HG02870 (cell line): ENCODE measurements around the gene GFAP.

Source experiments
- ATAC-seq: cut with Tn5 transposase; IDR thresholded peaks from one replicate; pipeline ENCODE4 v1.9.1; 2021; ENCODE audit warnings: mild to moderate bottlenecking, moderate library complexity; ENCODE audit not compliant: unreplicated experiment

GFAP gene

DNA sequence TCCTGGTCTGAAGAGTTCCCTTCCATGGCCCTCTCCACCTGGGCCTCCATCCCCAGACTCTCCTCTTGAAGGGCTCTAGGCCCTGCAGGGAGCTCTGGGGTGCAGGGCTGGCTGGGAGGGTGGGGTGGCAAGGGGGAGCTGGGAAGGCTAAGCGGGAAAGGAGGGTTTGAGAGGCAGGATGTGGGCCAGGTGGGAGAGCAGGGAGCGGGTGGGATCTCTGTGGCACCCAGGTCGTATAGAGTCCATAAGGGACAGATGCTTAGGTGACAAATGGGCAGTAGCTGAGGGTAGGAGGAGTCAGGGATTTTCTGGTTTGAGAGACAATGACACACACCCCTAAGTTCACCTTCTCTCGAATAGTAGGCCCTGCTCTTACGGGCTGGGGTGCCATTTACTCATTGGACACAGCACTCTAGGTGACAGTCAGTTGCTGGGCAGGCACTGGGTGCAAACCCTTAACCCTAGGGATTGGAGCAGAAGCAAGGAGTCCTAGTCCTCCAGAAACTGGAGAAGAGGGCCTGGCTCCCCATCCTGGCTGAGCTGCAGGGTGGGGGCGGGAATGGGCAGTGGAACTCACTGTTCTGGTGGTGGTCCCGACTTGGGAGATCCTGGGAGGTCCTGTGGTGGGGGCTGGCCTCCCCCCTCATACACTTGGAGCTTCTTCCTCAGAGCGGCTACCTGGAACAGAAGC is 16.9 kb upstream of the GFAP start:
- no peak for ATAC-seq

DNA sequence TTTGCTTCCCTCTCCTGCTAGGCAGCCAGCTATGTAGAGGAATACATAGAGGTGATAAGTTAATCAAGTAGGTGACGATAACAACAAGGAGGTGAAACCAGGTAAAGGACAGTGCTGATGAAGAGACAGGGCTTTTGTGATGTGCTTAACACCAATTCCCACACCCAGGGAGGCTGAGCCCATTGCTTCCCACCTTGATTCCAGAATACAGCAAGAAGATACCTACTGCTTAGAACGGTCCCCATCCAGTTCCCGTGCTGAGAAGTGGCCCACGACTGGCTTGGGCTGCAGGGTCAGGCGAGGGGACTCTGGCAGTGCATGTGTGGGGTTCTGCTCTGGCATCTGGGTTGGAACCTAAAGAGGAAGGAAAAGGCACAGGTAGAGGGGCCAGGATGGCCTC is 16.1 kb upstream of the GFAP start:
- no peak for ATAC-seq

DNA sequence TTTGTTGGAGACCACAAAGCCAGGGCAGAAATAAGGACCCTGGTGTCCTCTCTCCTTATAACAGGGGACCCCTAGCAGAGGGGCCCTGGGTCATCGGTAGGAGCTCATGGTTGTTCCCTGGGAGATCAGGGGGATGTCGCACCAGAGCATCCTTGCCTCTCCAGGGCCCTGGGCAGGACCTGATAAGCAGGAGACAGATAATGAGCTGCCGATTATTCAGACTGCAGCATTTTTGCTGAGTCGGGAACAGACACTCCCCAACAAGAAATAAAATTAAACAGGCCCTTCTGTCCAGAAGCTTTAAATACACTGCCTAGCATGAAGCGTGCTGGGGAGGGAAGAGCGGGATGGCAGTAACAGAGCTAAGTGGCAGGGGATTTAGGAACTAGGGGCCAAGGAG is 15.4 kb upstream of the GFAP start:
- ATAC-seq = no peak

DNA sequence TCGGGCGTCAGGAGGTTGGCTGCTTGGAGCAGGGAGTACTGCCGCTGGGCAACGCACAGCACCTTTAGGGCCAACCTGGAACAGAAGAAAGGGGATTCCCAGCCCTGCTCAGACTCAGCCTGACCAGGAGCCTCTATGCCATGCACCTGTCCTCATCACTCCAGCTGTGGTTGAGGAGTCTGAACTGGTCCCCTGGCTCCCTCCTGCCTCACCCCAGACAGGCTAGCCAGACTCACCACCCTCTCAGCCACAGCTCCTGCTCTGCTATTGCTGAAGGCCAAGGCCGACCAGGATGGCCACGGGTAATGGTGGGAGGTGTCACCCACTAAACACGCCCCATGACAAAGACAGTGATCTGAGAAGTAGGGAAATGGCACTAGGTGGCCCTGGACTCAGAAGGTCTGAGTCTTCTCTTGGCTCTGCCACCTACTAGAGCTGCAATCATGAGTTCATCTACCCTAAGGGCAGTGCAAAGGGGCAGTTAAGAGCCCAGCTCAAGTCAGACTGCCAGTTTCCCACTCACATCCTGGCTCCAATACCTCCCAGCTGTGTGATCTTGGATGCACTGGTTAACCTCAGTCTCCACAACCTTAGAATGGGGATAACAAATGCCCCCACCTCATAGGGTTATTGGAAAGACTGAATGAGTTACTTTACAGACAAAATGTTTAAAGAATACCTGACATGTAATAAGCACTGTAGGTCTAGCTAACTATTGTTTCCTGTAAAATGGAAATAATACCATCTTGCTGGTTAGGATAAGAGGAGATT is 13.8 kb upstream of the GFAP start:
- ATAC-seq = no peak

DNA sequence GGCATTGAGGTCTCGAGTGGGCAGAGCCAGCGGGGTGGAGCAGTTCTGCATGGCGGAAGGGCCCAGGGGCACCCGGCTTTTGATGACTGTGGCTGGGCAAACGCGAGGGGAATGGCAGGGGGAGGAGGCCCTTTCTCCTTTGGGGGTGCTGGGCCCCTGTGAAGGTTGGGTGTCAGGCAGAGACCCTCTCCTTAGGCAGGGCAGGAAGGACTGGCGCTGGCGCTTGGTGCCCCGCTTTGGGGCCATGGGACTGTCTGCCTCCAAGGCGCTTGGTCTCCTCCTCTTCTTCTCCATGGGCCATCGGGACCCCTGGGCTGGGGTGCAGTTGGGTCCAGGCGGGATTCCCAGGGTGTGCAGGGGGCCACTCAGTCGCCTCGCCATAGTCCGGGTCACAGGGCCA is 12.8 kb upstream of the GFAP start:
- no peak for ATAC-seq

DNA sequence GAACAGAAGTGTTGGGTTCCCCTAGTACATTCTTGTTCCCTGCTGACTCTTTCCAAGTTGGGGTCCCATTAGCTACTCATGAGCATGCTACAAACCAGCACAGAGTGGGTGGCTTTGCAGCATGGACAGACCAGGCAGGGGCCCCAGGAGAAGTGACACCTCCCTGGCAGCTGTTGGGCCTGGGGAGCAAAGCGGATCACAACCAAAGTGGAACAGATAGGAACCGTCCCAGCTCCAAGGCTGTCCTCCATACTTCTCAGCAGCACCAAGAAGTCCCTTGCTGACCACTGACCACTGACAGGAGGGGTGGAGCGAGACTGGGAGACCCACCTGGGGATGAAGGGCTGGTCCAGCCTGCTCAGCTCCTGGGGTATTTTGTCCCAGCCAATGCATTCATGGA is 12.4 kb upstream of the GFAP start:
- no peak for ATAC-seq

DNA sequence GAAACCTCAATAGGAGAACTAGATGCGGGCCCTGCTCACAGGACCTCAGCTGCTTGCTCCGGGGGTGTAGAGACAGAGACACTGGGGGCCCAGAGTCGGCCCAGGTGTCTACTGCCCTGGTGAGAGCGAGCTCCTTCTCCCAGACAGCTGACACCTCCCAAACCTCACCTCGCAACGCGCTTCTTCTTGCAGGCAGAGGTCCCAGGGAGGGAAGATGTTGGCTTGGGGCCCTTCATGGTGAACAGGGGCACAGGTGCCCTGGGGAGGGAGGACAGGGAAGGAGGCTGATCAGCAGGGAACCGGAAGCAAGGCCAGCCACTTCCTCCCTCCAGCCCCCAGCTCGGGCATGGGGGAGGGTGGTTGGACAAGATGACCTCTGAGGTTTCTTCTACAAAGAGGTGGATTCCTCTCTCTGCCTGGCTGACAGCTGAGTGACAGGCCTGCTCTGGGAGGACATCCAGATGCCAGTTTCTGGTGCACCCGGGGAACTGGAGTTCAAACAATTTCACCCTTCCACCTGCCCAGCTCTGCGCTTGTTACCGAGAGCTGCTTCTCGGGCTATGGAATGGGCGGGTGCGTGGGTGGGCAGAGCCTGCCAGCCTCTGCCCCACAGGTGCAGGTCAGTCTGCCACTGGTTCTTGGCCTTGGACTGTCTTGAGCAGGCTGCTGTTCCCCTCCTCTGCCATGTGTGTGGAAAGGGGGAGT is 11.7 kb upstream of the GFAP start:
- ATAC-seq = no peak

DNA sequence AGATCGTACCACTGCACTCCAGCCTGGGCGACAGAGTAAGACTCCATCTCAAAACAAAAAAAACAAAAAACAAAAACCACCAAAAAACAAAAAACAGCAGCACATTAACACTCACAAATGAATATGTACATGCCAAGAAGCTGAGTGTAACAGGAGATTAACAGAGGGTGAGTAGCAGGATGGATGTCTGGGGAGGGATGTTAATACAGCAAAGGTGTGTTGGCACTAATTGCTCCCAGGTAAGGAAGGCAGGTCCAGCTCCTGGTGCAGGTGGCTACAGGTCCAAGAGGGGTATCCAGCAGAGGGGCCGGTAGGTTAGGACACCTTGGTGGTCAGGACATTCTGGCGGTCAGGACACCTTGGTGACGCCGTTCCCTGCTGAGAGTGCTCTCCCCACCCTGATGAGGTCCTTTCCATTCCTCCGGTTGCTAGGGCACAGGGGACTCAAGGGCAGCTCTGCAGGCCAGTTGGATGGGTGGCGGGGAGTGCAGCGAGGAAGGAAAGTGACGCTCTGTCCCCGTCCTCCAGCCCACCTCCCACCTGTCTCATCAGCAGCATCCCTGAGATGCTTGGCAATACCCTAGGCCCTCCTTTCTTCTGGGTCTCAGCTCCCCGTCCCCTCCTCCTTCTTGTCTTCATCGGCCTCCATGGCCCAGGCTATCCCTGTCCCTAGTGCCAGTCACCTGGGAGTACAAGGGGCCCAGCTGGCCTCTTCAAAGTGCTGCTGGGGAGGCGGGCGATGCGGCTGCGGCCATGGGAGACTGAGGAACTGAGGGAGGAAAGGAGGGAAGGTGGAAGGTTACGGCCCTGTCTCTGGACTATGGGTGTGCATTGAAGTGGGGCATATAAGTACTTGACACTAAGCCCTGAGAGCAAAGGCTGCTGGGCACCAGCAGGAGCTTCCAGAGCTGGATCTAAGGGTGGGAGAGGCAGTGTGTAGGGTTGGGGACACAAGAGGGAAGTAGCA is 10.7 kb upstream of the GFAP start:
- ATAC-seq = no peak

DNA sequence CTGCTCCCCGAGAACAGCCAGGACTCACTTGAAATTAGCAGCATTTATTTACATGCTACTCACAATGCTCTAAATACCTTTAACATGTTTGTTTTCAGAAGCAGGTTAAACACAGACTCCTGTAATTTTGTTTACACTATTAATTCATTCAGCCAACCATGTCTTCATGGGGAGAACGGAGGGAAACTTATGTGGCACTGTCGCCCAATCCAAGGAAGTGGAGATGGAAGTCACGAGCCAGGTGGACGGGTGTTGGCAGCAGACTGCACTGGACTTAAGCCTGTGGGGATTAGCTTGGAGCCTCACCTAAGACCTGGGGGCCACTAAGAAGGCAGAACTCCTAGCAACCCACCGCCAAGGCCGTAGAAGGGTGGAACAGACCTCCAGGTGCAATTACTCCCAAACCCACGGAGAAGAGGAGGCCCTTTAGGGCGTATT is 8.8 kb upstream of the GFAP start:
- no peak for ATAC-seq

DNA sequence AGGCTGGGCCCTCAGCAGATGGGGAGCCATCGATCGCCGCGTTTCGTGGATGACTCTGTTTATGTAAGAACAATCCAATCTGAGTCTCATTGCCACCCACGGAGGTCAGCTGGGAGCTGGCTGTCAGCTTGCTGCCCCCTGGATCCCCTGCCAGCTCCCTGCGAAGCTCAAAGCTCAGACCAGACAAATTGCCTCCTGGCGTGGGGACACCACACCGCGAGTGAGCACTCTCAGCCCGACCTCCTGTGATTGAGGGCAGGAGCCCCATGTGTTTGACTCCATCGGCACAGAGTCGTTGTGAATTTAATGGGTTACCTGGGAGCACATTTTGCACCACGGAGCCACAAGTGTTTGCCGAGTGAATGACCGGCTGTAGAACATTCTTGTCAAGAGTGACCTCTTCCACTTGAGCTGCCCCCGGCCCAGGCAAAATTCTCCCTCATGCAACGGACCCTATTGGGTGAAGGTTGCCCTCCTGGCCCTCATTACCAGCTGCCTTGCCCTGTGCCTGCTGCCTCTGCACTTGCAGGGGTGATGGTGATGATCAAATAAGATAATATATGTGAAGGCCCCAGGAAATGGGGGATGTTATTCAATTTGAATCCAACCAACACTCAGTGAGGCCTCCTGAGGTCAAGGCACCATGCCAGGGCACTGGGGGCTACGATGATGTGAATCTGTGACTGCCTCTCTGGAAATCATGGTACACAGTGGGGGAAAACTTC is 7.6 kb upstream of the GFAP start:
- ATAC-seq = no peak

DNA sequence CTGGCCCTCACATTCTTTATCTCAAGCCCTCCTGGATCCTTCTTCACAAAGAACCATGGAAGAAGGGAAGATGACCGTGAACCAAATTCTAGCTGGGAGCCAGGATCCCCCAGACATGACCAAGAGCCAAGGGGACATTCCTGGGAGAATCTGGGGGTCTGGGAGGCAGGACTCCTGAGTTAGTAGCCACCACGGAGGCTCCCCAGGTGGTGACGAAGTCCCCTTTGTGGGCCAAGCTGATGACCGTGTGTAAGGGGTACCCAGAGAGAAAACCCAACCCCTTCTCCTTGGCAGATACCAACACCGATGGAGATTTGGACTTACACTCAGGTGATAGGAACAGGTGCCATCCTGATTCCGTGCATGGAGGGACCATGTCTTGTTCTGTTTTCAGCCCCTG is 6.8 kb upstream of the GFAP start:
- ATAC-seq = no peak

DNA sequence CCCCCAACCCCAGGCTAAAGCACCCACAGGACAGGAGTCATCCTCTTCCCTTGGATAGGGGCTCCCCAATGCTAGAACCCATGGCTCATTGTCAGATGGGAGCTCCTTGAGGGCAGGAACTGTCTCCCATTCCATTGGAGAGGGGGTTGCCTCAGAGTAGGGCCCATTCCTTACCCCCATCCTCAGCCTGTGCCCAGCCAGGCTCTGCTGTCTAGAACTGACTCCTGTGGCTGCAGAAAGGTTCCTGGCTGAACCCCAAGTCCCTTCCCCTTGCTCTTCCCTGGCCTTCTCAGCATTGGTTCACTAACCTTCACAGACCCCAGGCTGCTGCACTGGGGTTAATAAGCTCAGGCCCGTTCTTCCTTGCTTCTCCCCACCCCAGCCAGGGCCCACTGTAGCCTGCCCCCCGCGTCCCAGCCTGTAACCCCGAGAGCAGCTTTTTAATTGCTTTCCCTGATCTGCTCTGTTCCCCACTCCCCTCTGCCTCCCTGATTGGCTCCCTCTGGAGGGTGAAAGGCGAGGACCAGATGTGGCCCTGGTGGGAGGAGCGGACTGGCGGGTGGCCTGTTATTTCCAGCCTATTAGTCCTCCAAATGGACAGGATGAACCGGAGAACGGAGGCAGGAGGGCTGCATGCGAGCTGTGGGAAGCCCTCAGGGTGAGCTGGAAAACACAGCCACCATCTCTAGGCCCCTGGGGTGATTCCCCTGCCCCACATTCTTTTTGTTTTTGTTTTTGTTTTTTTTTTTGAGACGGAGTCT is 6.0 kb upstream of the GFAP start:
- no peak for ATAC-seq

DNA sequence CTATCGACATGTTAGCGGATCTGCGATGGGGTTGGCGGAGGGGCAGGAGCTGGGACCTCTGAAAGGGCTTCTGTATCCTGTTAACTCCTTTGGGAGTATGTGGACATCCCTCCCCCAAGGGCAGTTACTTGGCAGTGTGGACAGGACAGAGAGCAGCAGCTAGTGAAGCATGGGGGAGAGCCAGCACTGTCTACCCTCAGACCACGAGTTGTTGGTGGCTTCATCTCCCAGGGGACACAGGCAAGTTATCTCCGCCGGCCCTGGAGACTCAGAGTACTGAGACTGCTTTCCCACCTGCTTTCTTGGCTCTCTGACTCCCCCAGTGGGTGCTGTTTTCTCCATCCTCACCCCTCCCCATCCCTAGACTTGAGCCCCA is 5.3 kb upstream of the GFAP start:
- ATAC-seq = no peak

DNA sequence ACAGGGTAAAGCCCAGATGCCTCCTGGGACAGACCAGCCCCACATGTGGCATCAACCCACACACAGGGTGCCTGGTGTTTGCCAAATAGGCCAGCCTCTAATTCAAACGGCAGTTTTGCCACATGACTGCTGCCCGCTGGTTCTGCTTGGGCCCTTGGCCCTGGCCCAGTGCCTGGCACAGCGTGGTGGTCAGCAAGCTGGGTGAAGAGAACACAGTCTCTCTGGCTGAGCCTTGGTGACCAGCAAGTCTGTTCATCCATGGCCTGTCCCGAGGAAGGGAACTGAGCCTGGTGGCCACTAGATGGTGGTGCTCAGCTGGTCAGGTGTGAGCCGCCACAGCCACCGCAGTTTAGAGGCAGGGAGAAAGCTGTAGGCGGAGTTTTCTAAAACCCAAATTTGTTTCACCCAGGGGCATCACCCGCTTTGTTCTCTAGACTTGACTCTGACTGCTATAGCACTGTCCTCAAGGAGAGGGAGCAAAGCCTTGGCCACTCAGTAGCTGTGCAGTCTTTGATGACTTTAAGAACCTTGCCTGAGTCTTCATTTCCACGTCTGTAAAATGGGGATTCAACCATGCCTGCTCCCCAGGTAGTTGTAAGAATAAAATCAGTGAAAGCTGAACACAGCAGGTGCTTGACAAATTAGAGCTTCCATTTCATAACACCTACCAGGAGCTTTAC is 4.7 kb upstream of the GFAP start:
- ATAC-seq = no peak

DNA sequence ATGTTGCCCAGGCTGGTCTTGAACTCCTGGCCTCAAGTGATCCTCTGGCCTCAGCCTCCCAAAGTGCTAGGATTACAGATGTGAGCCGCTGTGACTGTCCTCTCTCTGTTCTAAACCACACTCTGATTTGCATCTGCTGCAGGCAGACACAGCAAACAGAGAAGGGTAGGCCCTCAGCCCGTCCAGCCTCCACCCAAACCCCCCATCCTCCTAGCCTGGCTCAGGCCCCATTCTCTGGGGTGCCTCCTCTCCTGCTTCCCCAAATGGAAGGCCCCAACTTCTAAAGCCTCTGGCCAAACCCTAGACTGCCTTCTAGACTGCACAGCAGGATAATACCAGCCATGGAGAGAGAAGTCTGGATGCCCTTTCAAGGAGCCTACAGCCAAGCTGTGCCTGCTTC is 4.1 kb upstream of the GFAP start:
- no peak for ATAC-seq

DNA sequence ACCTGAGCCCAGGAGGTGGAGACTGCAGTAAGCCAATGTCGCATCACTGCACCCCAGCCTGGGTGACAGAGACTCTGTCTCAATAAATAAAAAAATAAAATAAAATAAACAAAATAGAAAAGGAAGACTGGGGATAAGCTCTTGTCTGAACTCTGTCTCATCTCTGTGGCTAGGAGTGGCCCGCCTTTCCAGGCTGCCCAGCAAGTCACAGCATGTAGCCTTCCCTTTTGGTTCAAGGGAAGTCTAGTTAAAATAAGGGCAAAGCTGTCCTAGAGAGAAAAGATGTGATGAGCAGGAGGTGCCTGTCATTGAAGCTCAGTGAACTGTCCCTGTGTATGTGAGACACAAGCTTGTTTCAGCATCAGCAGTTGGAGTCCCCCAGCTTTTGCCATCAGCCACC is 2.7 kb upstream of the GFAP start:
- ATAC-seq = no peak

DNA sequence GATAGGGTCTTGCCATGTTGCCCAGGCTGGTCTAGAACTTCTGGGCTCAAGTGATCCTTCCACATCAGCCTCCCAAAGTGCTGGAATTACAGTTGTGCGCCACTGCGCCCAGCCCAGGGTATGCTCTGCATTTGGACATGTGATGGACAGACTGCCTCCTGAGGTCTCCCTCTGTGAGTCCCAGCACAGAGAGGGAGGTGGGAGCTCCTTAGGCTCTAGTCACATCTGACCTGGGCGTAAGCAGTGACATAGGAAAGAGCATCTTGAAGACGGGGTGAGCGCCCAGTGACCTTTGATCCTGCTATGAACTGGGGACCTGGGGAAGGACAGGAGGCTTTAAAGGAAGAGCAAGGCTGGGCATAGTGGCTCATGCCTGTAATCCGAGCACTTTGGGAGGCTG is 2.2 kb upstream of the GFAP start:
- ATAC-seq = no peak

DNA sequence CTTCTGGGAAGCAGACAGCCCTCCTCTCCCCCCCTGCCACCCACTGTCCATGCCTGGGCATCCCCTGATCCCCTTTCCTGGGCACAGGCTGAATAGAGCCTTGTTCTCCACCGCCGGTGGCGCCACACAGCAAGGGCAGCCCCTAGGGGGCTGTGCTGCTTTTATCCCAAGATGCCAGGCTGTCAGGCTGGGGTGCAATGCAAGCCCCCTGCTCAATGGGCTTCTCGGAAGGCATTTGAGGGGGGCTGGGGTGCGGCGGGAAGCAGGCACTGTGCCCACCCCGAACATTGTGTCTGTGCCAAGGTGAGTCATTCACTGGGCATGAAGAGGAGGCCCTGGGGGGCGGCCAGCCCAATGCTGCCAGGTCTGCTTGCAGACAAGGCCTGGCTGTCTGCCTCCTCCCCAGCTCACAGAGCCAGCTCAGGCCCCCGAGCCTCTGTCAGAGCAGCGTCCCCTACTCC is 1.5 kb upstream of the GFAP start:
- ATAC-seq = no peak
